HG03139 (cell line): ENCODE results near the gene CHMP1A.

Experiments
- ATAC-seq: cut with Tn5 transposase; IDR thresholded peaks from one replicate; pipeline ENCODE4 v1.9.1; 2021; ENCODE audit not compliant: unreplicated experiment

The CHMP1A gene

GRCh38 chr16:89629827-89630610, 27.5 kb downstream of the CHMP1A start:
- no peak for ATAC-seq

GRCh38 chr16:89624777-89625761, 32.4 kb downstream of the CHMP1A start:
- no peak for ATAC-seq

GRCh38 chr16:89623511-89624261, 33.8 kb downstream of the CHMP1A start:
- ATAC-seq = no peak

GRCh38 chr16:89621698-89622409, 35.7 kb downstream of the CHMP1A start:
- ATAC-seq = no peak

- no peak for ATAC-seq
Measured at GRCh38 chr16:89621136-89621697, 36.3 kb downstream of the CHMP1A start.

GRCh38 chr16:89620406-89620841, 37.1 kb downstream of the CHMP1A start:
- ATAC-seq = no peak

- ATAC-seq = no peak
Measured at GRCh38 chr16:89619840-89620239, 37.7 kb downstream of the CHMP1A start.

GRCh38 chr16:89618109-89618998, 39.2 kb downstream of the CHMP1A start:
- ATAC-seq = no peak

GRCh38 chr16:89617036-89617435, 40.5 kb downstream of the CHMP1A start:
- no peak for ATAC-seq

- ATAC-seq = no peak
Measured at GRCh38 chr16:89616623-89617022, 40.9 kb downstream of the CHMP1A start.

GRCh38 chr16:89615596-89616090, 41.9 kb downstream of the CHMP1A start:
- ATAC-seq = no peak

GRCh38 chr16:89615176-89615575, 42.3 kb downstream of the CHMP1A start:
- no peak for ATAC-seq

GRCh38 chr16:89613954-89614459, 43.5 kb downstream of the CHMP1A start:
- no peak for ATAC-seq

GRCh38 chr16:89613231-89613953, 44.1 kb downstream of the CHMP1A start, which contains the start of gene DPEP1:
Gene DPEP1 (plus strand): TSS chr16:89613642. CDS start chr16:89630411, 16,769 bp downstream.
- no peak for ATAC-seq

GRCh38 chr16:89612415-89613166, 44.9 kb downstream of the CHMP1A start:
- ATAC-seq = no peak

GRCh38 chr16:89610108-89610453, 47.4 kb downstream of the CHMP1A start:
- no peak for ATAC-seq
